ENCODE measurements around the gene PNPLA7. TPM values are rescaled to one million over a fixed set of nuclear protein-coding genes. Genes with fewer than 3 reads are reported as not detected.
A peak's percentile ranks its signal among the peaks of the same experiment; 100 is the strongest.

PNPLA7 gene
- total RNA-seq, 4 donors from 2014 or later = 0.61 to 3.4 (median 0.91) TPM

DNA sequence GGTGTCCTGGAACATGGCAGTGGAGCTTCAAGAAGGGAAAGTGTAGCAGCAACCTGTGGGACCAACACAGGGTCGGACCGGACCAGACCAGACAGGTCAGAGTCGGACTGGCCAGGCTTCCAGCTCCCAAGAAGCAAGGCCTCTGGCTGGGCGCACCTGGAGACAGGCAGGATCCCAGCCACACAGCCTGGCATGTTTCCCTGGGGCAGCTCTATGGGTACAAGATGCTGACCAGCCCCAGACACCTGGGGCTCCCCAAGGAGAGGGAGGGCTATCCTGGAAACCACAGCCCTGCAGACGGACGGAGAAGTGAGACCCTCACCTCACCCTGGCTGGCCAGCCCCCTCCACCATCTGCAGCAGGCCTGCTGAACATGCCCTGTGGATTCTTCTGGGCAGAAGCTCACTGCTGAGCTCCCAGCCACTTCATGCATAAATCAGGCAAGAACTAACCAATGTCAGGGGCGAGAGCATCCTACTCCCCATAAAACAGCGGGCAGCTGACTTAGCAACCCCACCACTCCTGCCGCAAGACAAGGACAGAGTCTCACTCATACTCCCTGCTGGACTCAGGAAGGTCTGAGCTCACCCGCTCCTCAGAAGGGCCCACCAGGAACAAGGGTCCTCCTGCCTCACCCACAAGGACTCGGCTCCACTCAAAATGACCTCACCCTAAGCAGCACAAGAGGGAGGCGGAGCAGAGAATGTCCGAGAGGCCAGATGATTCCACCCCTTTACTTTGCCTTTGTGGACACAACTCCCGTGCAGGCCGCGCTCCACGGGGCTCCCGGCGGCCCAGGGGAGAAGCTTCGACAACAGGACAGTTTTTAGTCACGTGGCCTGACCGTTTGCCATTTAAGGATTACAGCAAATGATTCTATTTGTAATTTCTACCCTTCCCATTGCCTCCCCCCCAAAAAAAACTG, 31.4 kb upstream of the PNPLA7 start:
- Histone ChIP-seq H3K9me3 (no peaks in the 10 kb centered on the region), H3K36me3 (peaks cover 14 to 61% (median 18%) of the 10 kb centered on the region in 3 donors), H3K27ac (no peak overlapping the region), H3K27me3 (no peaks in the 10 kb centered on the region), H3K4me3 (no peak overlapping the region), H3K4me1 (peaks cover 20 to 33% (median 20%) of the 10 kb centered on the region in 3 donors)
- intact Hi-C loops (cut with DNase I) = no loop called here
- no peak for DNase-seq
- WGBS, 2 donors = 85 to 93% methylated on average over 16 of the region's 22 CpGs
- TF ChIP-seq POLR2A (IDR thresholded peaks at IDR 0.05) = no peak
- TF ChIP-seq, protein P1, sequence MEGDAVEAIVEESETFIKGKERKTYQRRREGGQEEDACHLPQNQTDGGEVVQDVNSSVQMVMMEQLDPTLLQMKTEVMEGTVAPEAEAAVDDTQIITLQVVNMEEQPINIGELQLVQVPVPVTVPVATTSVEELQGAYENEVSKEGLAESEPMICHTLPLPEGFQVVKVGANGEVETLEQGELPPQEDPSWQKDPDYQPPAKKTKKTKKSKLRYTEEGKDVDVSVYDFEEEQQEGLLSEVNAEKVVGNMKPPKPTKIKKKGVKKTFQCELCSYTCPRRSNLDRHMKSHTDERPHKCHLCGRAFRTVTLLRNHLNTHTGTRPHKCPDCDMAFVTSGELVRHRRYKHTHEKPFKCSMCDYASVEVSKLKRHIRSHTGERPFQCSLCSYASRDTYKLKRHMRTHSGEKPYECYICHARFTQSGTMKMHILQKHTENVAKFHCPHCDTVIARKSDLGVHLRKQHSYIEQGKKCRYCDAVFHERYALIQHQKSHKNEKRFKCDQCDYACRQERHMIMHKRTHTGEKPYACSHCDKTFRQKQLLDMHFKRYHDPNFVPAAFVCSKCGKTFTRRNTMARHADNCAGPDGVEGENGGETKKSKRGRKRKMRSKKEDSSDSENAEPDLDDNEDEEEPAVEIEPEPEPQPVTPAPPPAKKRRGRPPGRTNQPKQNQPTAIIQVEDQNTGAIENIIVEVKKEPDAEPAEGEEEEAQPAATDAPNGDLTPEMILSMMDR (IDR thresholded peaks at IDR 0.05) = no peak

DNA sequence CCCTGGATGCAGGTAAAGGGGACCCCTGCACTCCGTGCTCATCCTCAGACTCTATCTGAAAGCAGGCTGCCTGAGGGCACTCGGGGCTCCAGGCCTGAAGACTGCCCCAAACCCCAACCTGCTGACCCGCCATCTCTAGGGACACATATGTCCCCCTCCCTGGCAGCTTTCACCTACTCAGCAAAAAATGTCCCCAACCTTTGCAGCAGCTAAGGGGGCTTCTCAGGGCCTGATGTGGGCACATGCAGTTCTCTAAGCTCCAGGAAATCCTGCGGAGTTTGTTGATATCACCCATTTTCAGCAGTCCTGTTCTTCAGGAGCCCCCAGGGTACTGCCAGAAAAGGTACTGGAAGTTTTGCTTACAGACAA, 30.7 kb upstream of the PNPLA7 start:
- intact Hi-C loops (cut with DNase I) = no loop called here
- H3K4me1 ChIP-seq = peaks cover 20 to 40% (median 27%) of the 10 kb centered on the region in 3 donors
- H3K4me3 ChIP-seq = no peak overlapping the region
- no peak for DNase-seq
- H3K27ac ChIP-seq = no peak overlapping the region
- H3K36me3 ChIP-seq = peaks cover 12 to 61% (median 15%) of the 10 kb centered on the region in 3 donors
- no peaks in the 10 kb centered on the region for H3K27me3 ChIP-seq
- H3K9me3 ChIP-seq = no peaks in the 10 kb centered on the region
- 100% methylated on average over 3 of the region's 4 CpGs; no CpG with 5 or more reads in 1 of the 2 donors for WGBS, 2 donors
- no peak for TF ChIP-seq POLR2A (IDR thresholded peaks at IDR 0.05)
- TF ChIP-seq, protein P1 (IDR thresholded peaks at IDR 0.05) = no peak

DNA sequence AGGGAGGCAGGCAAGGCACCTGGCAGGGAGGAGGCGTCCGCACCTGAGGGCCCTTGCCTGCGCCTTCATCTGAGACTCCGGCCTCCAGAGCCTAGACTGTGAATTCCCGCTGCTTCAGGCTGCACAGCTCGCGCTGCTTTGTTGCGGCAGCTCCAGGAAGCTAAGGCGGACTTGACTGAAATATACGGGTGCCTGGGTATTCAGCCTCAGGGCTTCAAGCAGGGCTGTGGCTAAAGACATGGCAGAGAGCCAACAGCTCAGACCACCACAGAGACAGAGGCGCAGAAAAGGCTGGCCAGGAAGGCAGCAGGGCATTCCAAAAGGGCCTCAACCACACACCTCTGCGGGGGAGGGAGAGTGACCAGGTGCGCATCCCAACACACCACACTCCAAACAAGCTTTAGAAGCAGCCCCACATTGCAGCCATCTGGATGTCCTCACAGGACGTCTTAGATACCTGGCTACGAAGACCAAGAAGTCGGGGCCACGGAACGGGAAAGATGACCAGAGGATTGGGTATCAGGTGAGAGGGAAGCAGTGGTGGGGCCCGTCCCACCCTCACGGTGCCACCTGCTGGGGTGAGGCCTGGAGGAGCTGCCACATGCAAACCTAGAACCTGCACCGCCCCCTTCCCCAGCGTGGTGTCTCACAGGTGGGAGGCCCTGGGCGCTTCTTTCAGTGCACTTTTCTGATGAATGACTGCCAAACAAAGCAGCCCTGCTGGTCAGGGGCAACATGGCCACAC, 30.2 kb upstream of the PNPLA7 start:
- intact Hi-C loops (cut with DNase I) = no loop called here
- no peak for DNase-seq
- no peak for TF ChIP-seq POLR2A (IDR thresholded peaks at IDR 0.05)
- TF ChIP-seq, protein P1 (IDR thresholded peaks at IDR 0.05) = no peak

DNA sequence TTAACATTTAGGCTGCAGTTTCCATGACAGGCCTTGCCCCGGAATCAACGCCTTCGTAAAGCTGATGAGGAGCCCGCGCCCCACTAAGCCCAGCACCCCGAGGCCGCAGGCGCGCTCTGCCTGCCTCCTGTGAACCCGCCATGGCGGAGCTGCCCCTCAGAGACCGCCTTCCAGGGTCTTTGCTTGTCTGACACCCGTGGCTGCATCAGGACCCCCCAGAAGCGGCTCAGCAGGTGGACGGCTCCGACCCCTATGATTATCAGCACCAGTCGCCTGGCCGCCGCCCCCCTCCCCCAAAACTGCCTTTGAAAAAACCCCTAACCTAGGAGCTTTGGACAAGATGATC, 29.0 kb upstream of the PNPLA7 start:
- peaks cover 9 to 62% (median 11%) of the 10 kb centered on the region in 3 donors for H3K36me3 ChIP-seq
- no peaks in the 10 kb centered on the region for H3K9me3 ChIP-seq
- H3K4me1 ChIP-seq = peaks cover 20 to 48% (median 28%) of the 10 kb centered on the region in 3 donors
- no peak for TF ChIP-seq POLR2A (IDR thresholded peaks at IDR 0.05)
- TF ChIP-seq, protein P1 (IDR thresholded peaks at IDR 0.05) = no peak
- no peaks in the 10 kb centered on the region for H3K27me3 ChIP-seq
- DNase-seq = no peak
- 50 to 60% methylated on average over 2 to 7 of the region's 19 CpGs for WGBS, 2 donors
- H3K27ac ChIP-seq = peak overlapping the region; percentile 66 to 88 (median 85)
- H3K4me3 ChIP-seq = peak overlapping the region; percentile 67 to 91 (median 74)
- intact Hi-C loops (cut with DNase I) = no loop called here

More for the DNA sequence above, 30.2 kb upstream of the PNPLA7 start:
- Histone ChIP-seq H3K27ac (no peak overlapping the region), H3K4me3 (no peak overlapping the region), H3K4me1 (peaks cover 20 to 45% (median 28%) of the 10 kb centered on the region in 3 donors), H3K27me3 (no peaks in the 10 kb centered on the region), H3K36me3 (peaks cover 9 to 61% (median 10%) of the 10 kb centered on the region in 3 donors), H3K9me3 (no peaks in the 10 kb centered on the region)
- 91 to 92% methylated on average over 7 to 8 of the region's 23 CpGs for WGBS, 2 donors
